GM10266 (cell line): Measurements from ENCODE around the gene GADD45GIP1.

Experiments
- DNase-seq: peaks from one replicate; pipeline ENCODE4 v3.0.0; 2012; ENCODE audit errors: extremely low spot score
- CTCF ChIP-seq: IDR thresholded peaks from 2 replicates; pipeline ENCODE4 v1.5.1; 2012; ENCODE audit warnings: mild to moderate bottlenecking, low read depth; ENCODE audit not compliant: control insufficient read depth, insufficient read depth; ENCODE audit errors: missing control alignments

GADD45GIP1 gene

GRCh38 chr19:13001166-13001501 is 44.1 kb upstream of the GADD45GIP1 start:
- no peak for TF ChIP-seq CTCF
- DNase-seq, result no peak

- peak; percentile 21 for DNase-seq
- no peak for TF ChIP-seq CTCF
These were observed 41.2 kb upstream of the GADD45GIP1 start for GRCh38 chr19:12997967-12998940.

GRCh38 chr19:12997179-12997966 is 40.4 kb upstream of the GADD45GIP1 start:
- no peak for TF ChIP-seq CTCF
- peak; percentile 32 for DNase-seq

GRCh38 chr19:12996406-12997094 is 39.5 kb upstream of the GADD45GIP1 start:
- DNase-seq, result peak; percentile 28

GRCh38 chr19:12995596-12996405 is 38.8 kb upstream of the GADD45GIP1 start:
- peak; percentile 83 for DNase-seq
- TF ChIP-seq CTCF, result no peak

More at GRCh38 chr19:12996406-12997094, 39.5 kb upstream of the GADD45GIP1 start:
- no peak for TF ChIP-seq CTCF

- DNase-seq, result peak; percentile 59
- peak; percentile 11 for TF ChIP-seq CTCF
These were observed 37.9 kb upstream of the GADD45GIP1 start, which contains the start of gene NFIX for GRCh38 chr19:12994701-12995595. Gene NFIX (plus strand): TSS chr19:12995475. CDS start chr19:12995838, 363 bp downstream.
